Astrocyte (in vitro differentiated cells and primary cell): ENCODE results near the gene UBE2Q1. TPM values are rescaled to one million over a fixed set of nuclear protein-coding genes. Genes with fewer than 3 reads are reported as not detected.

Experiments
- DNase-seq: peaks from one replicate; pipeline ENCODE4 v3.0.0-alpha.2; 2010; ENCODE audit warnings: low read depth
- FAIRE-seq: peaks from 2 replicates; lab custom pipeline; 2011; peaks lifted over from hg19 to GRCh38; lab: Jason Lieb, UNC
- H2AFZ ChIP-seq: 2 replicates; pipeline ENCODE4 v1.6.0; 2012; ENCODE audit warnings: low read depth, low read length, inconsistent platforms
- H3K27ac ChIP-seq: 2 replicates; pipeline ENCODE4 v1.5.1; 2011; ENCODE audit warnings: low read depth, low read length, inconsistent platforms
- H3K27me3 ChIP-seq: 2 replicates; pipeline ENCODE4 v1.6.0; 2011; ENCODE audit warnings: low read length, inconsistent platforms; ENCODE audit not compliant: insufficient read depth
- H3K36me3 ChIP-seq: 2 replicates; pipeline ENCODE4 v1.5.1; 2011; ENCODE audit warnings: low read length, inconsistent platforms; ENCODE audit not compliant: insufficient read depth
- H3K4me1 ChIP-seq: 2 replicates; pipeline ENCODE4 v1.5.1; 2011; ENCODE audit warnings: low read length, inconsistent platforms; ENCODE audit not compliant: insufficient read depth
- H3K4me2 ChIP-seq: 2 replicates; pipeline ENCODE4 v1.6.0; 2012; ENCODE audit warnings: low read length, inconsistent platforms
- H3K4me3 ChIP-seq: 2 replicates; pipeline ENCODE4 v1.5.1; 2011; ENCODE audit warnings: low read depth, mild to moderate bottlenecking, low read length, inconsistent platforms; ENCODE audit not compliant: insufficient read depth
- H3K79me2 ChIP-seq: 2 replicates; pipeline ENCODE4 v1.6.0; 2012; ENCODE audit warnings: mild to moderate bottlenecking, low read length, inconsistent platforms; ENCODE audit not compliant: insufficient read depth
- H3K9ac ChIP-seq: 2 replicates; pipeline ENCODE4 v1.6.0; 2012; ENCODE audit warnings: mild to moderate bottlenecking, low read length, inconsistent platforms
- H3K9me3 ChIP-seq: 2 replicates; pipeline ENCODE4 v1.5.1; 2012; ENCODE audit warnings: low read depth, mild to moderate bottlenecking, low read length, inconsistent platforms; ENCODE audit not compliant: insufficient read depth
- H4K20me1 ChIP-seq: 2 replicates; pipeline ENCODE4 v1.6.0; 2012; ENCODE audit warnings: low read length, inconsistent platforms; ENCODE audit not compliant: insufficient read depth
- H3K27ac Mint-ChIP-seq: one replicate; pipeline ENCODE4 v1.8.0; 2021; ENCODE audit warnings: mild to moderate bottlenecking, mixed read lengths; ENCODE audit not compliant: unreplicated experiment
- H3K27me3 Mint-ChIP-seq: one replicate; pipeline ENCODE4 v1.8.0; 2021; ENCODE audit warnings: low read depth, mixed read lengths; ENCODE audit not compliant: unreplicated experiment
- H3K36me3 Mint-ChIP-seq: one replicate; pipeline ENCODE4 v1.8.0; 2021; ENCODE audit warnings: low read depth, mixed read lengths; ENCODE audit not compliant: unreplicated experiment
- H3K4me1 Mint-ChIP-seq: one replicate; pipeline ENCODE4 v1.8.0; 2021; ENCODE audit warnings: low read depth, mixed read lengths; ENCODE audit not compliant: unreplicated experiment
- H3K4me3 Mint-ChIP-seq: one replicate; pipeline ENCODE4 v1.8.0; 2021; ENCODE audit warnings: mild to moderate bottlenecking, moderate library complexity, mixed read lengths; ENCODE audit not compliant: unreplicated experiment
- H3K9me3 Mint-ChIP-seq: one replicate; pipeline ENCODE4 v1.8.0; 2021; ENCODE audit warnings: mild to moderate bottlenecking, mixed read lengths; ENCODE audit not compliant: unreplicated experiment
- EZH2 ChIP-seq: IDR thresholded peaks from 2 replicates; pipeline ENCODE4 v1.6.1; 2012; ENCODE audit warnings: mild to moderate bottlenecking, low read length, inconsistent platforms; ENCODE audit not compliant: insufficient read depth
- total RNA-seq: library from RNA; stranded (reverse); gene quantifications from 2 replicates; pipeline ENCODE4 v1.2.1, GENCODE V29; 2021
- TF ChIP-seq, protein P1 (sequence below): IDR thresholded peaks from 2 replicates; pipeline ENCODE4 v1.5.1; 2011; ENCODE audit warnings: low read depth, mild to moderate bottlenecking, inconsistent platforms, low read length, moderate library complexity; ENCODE audit not compliant: insufficient read depth

UBE2Q1 gene
- total RNA-seq, 1 donor from 2014 or later, result 85.4 TPM

DNA sequence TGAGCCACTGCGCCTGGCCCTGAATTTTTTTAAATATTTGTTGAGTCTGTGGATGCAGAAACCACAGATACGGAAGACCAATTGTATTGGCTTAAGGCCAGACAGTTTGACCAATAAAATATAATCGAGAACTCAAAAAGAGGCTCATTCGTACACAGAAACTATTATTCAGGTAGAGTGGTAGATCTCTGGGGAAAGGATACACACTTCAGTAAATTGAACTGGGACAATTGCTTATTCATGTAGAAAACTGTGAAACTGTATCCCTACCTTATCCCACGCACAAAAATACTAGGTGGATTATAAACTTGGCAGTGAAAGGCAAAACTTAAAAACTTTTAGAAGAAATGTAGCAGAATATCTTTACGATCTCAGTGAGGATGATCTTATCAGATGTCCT is 31.3 kb downstream of the UBE2Q1 start:
- H3K36me3 Mint-ChIP-seq, result no peaks in the 10 kb centered on the region
- Histone ChIP-seq H3K27ac (no peak overlapping the region), H2AFZ (no peak overlapping the region), H3K36me3 (no peaks in the 10 kb centered on the region), H3K4me1 (no peaks in the 10 kb centered on the region), H3K9me3 (no peaks in the 10 kb centered on the region), H3K4me3 (no peak overlapping the region), H3K27me3 (peaks cover 17% of the 10 kb centered on the region), H3K79me2 (no peaks in the 10 kb centered on the region), H3K4me2 (no peak overlapping the region), H4K20me1 (no peaks in the 10 kb centered on the region), H3K9ac (no peak overlapping the region)
- no peak overlapping the region for H3K4me3 Mint-ChIP-seq
- FAIRE-seq, result no peak
- no peak overlapping the region for H3K27ac Mint-ChIP-seq
- peaks cover 12% of the 10 kb centered on the region for H3K9me3 Mint-ChIP-seq
- no peak for DNase-seq
- TF ChIP-seq, protein P1, sequence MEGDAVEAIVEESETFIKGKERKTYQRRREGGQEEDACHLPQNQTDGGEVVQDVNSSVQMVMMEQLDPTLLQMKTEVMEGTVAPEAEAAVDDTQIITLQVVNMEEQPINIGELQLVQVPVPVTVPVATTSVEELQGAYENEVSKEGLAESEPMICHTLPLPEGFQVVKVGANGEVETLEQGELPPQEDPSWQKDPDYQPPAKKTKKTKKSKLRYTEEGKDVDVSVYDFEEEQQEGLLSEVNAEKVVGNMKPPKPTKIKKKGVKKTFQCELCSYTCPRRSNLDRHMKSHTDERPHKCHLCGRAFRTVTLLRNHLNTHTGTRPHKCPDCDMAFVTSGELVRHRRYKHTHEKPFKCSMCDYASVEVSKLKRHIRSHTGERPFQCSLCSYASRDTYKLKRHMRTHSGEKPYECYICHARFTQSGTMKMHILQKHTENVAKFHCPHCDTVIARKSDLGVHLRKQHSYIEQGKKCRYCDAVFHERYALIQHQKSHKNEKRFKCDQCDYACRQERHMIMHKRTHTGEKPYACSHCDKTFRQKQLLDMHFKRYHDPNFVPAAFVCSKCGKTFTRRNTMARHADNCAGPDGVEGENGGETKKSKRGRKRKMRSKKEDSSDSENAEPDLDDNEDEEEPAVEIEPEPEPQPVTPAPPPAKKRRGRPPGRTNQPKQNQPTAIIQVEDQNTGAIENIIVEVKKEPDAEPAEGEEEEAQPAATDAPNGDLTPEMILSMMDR, result no peak
- no peak for TF ChIP-seq EZH2
- H3K27me3 Mint-ChIP-seq, result peaks cover 13% of the 10 kb centered on the region
- no peaks in the 10 kb centered on the region for H3K4me1 Mint-ChIP-seq

DNA sequence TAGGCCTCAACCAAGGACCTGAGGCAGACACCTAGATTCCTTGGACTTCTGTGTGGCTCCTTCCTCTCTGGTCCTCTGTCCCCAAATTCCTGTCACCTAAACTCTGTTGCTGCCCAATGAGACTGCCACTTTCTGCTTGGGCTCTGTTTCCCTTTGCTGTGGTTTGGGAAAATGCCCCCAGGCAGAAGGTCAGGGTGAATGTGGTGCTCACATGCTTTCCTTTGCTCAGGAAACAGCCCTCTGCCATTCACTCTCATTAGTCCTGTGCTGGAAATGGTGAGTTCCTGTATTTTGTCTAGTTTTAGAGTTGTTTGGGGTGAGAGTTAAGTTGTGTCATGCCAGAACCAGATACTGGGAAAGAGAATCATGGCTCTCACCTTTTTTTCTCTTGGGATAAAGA is 33.6 kb downstream of the UBE2Q1 start:
- Mint-ChIP-seq H3K27me3 (peaks cover 25% of the 10 kb centered on the region), H3K4me1 (peaks cover 4% of the 10 kb centered on the region), H3K27ac (no peak overlapping the region), H3K36me3 (no peaks in the 10 kb centered on the region), H3K9me3 (peaks cover 5% of the 10 kb centered on the region), H3K4me3 (no peak overlapping the region)
- no peaks in the 10 kb centered on the region for H3K9me3 ChIP-seq
- H3K4me1 ChIP-seq, result no peaks in the 10 kb centered on the region
- H3K4me3 ChIP-seq, result no peak overlapping the region
- no peak for TF ChIP-seq EZH2
- TF ChIP-seq, protein P1, result no peak
- H3K9ac ChIP-seq, result no peak overlapping the region
- no peak overlapping the region for H2AFZ ChIP-seq
- H3K27ac ChIP-seq, result no peak overlapping the region
- no peaks in the 10 kb centered on the region for H4K20me1 ChIP-seq
- no peak for DNase-seq
- no peak for FAIRE-seq
- H3K79me2 ChIP-seq, result no peaks in the 10 kb centered on the region
- no peaks in the 10 kb centered on the region for H3K36me3 ChIP-seq
- no peak overlapping the region for H3K4me2 ChIP-seq
- H3K27me3 ChIP-seq, result peaks cover 31% of the 10 kb centered on the region

DNA sequence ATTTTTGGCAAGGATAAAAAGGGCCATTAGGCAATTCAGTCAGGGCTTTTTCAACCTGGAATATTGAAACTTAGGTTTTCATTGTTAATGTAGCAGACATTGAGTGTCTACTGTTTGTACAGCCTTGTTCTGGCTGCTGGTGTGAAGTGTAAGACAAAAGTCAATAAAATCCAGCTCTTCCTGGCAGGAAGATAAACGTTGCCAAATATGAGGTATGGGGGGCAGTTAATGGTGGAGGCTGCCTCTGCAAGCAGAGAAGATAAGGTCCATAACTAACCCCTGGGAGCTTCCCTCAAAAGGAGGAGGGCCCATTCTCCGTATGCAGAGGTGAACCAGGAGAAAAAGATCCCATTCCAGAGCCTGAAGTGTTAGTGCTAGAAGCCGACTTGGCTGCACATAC is 36.8 kb downstream of the UBE2Q1 start:
- Histone ChIP-seq H3K27me3 (peaks cover 31% of the 10 kb centered on the region), H3K79me2 (no peaks in the 10 kb centered on the region), H4K20me1 (no peaks in the 10 kb centered on the region), H3K4me1 (no peaks in the 10 kb centered on the region), H3K36me3 (no peaks in the 10 kb centered on the region), H3K9me3 (no peaks in the 10 kb centered on the region), H3K9ac (no peak overlapping the region), H3K4me2 (no peak overlapping the region), H2AFZ (no peak overlapping the region), H3K27ac (no peak overlapping the region), H3K4me3 (no peak overlapping the region)
- no peak overlapping the region for H3K27ac Mint-ChIP-seq
- peaks cover 39% of the 10 kb centered on the region for H3K27me3 Mint-ChIP-seq
- H3K4me3 Mint-ChIP-seq, result no peak overlapping the region
- H3K4me1 Mint-ChIP-seq, result peaks cover 4% of the 10 kb centered on the region
- DNase-seq, result no peak
- H3K36me3 Mint-ChIP-seq, result no peaks in the 10 kb centered on the region
- no peak for FAIRE-seq
- TF ChIP-seq, protein P1, result no peak
- TF ChIP-seq EZH2, result no peak
- peaks cover 7% of the 10 kb centered on the region for H3K9me3 Mint-ChIP-seq
